Measurements from ENCODE around the gene AUTS2. TPM values are rescaled to one million over a fixed set of nuclear protein-coding genes. Genes with fewer than 3 reads are reported as not detected.

AUTS2 gene
- total and polyA plus RNA-seq, 2 donors (not counting 1 experiment from before 2014, with no cell fraction given): 0.60 to 9.1 TPM

DNA sequence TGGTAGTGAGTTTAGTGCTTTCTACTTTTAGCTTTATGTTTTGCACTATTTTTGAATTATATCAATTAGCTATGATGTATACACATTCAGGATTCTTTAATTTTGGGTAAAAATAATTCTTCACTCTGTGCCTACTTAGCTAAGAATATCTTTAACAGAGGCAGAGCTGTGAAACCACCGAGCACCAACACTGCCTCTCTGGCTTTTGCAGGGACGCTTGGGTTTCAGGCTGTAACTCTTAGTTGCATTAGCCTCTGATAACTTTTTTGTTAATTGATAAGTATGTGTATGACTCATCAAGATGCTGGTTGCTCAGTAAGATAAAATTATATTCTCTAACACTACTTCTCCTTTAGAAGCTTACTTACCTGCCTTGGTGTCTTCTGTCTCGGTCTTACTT lies 738.3 kb downstream of the AUTS2 start:
- Histone ChIP-seq H3K4me1 (ENCODE audit: control insufficient read depth, extremely low read depth, insufficient read depth, low read length) (no peaks in the 10 kb centered on the region), H2AFZ (ENCODE audit: low read length) (no peak overlapping the region)
- TF ChIP-seq EZH2 (IDR thresholded peaks at IDR 0.05; ENCODE audit: low read length, missing control alignments): no peak
- TF ChIP-seq, protein P1, sequence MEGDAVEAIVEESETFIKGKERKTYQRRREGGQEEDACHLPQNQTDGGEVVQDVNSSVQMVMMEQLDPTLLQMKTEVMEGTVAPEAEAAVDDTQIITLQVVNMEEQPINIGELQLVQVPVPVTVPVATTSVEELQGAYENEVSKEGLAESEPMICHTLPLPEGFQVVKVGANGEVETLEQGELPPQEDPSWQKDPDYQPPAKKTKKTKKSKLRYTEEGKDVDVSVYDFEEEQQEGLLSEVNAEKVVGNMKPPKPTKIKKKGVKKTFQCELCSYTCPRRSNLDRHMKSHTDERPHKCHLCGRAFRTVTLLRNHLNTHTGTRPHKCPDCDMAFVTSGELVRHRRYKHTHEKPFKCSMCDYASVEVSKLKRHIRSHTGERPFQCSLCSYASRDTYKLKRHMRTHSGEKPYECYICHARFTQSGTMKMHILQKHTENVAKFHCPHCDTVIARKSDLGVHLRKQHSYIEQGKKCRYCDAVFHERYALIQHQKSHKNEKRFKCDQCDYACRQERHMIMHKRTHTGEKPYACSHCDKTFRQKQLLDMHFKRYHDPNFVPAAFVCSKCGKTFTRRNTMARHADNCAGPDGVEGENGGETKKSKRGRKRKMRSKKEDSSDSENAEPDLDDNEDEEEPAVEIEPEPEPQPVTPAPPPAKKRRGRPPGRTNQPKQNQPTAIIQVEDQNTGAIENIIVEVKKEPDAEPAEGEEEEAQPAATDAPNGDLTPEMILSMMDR (conservative IDR thresholded peaks at IDR 0.05 in 1 of 2, IDR thresholded peaks at IDR 0.05 in 1 of 2; ENCODE audit: low read depth in 1 of 2, low read length in 2 of 2): no peak

DNA sequence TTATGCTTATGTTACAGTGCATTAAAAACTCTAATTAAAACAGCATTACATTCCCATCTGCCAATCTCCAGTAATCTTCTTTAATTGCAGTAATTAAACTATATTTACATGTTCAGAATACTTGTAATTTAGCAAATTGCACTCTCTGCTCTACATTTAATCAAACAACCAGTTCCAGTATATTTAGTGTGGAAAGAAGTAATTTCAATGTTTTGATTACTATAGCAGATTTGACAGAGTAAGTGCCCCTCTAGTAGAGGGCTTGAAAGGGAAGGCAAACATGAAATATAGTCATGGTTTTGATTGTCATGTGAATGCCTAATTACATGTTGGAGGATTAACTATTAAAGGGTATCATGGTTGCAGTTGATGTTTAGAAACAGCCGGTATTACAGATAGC lies 739.7 kb downstream of the AUTS2 start:
- H3K36me3 ChIP-seq (ENCODE audit: control insufficient read depth, insufficient read depth, low read length): no peaks in the 10 kb centered on the region
- TF ChIP-seq, protein P1 (conservative IDR thresholded peaks at IDR 0.05 in 1 of 2, IDR thresholded peaks at IDR 0.05 in 1 of 2; ENCODE audit: low read depth in 1 of 2, low read length in 2 of 2): no peak
- TF ChIP-seq EZH2 (IDR thresholded peaks at IDR 0.05; ENCODE audit: low read length, missing control alignments): no peak
- no peak overlapping the region for H3K27ac ChIP-seq (ENCODE audit: insufficient read depth, low read length)
- H2AFZ ChIP-seq (ENCODE audit: low read length): no peak overlapping the region
- H3K27me3 ChIP-seq (ENCODE audit: control insufficient read depth, insufficient read depth, low read length): no peaks in the 10 kb centered on the region
- H3K4me1 ChIP-seq (ENCODE audit: control insufficient read depth, extremely low read depth, insufficient read depth, low read length): no peaks in the 10 kb centered on the region
- H3K79me2 ChIP-seq (ENCODE audit: control insufficient read depth, insufficient read depth, low read length): no peaks in the 10 kb centered on the region
- no peak overlapping the region for H3K4me2 ChIP-seq (ENCODE audit: extremely low read depth, insufficient read depth, low read length)
- no peak overlapping the region for H3K9ac ChIP-seq (ENCODE audit: insufficient read depth, low read length)
- no peak overlapping the region for H3K4me3 ChIP-seq (replicated peaks in 1 of 4; ENCODE audit: control extremely low read depth in 1 of 4, insufficient read depth in 1 of 4, low read depth in 3 of 4, low read length in 4 of 4)
- DNase-seq (ENCODE audit: low read depth in 2 of 2): no peak
- no peaks in the 10 kb centered on the region for H4K20me1 ChIP-seq (ENCODE audit: control insufficient read depth, extremely low read depth, insufficient read depth, low read length)
- no peaks in the 10 kb centered on the region for H3K9me3 ChIP-seq (ENCODE audit: control insufficient read depth, insufficient read depth, low read depth, low read length)

More for the DNA sequence above, 738.3 kb downstream of the AUTS2 start:
- no peak overlapping the region for H3K4me3 ChIP-seq (replicated peaks in 1 of 4; ENCODE audit: control extremely low read depth in 1 of 4, insufficient read depth in 1 of 4, low read depth in 3 of 4, low read length in 4 of 4)
- no peaks in the 10 kb centered on the region for H3K27me3 ChIP-seq (ENCODE audit: control insufficient read depth, insufficient read depth, low read length)
- H3K9me3 ChIP-seq (ENCODE audit: control insufficient read depth, insufficient read depth, low read depth, low read length): no peaks in the 10 kb centered on the region
- H3K9ac ChIP-seq (ENCODE audit: insufficient read depth, low read length): no peak overlapping the region
- H3K79me2 ChIP-seq (ENCODE audit: control insufficient read depth, insufficient read depth, low read length): no peaks in the 10 kb centered on the region
- no peak overlapping the region for H3K27ac ChIP-seq (ENCODE audit: insufficient read depth, low read length)
- no peak for DNase-seq (ENCODE audit: low read depth in 2 of 2)
- H3K36me3 ChIP-seq (ENCODE audit: control insufficient read depth, insufficient read depth, low read length): no peaks in the 10 kb centered on the region
- no peaks in the 10 kb centered on the region for H4K20me1 ChIP-seq (ENCODE audit: control insufficient read depth, extremely low read depth, insufficient read depth, low read length)
- no peak overlapping the region for H3K4me2 ChIP-seq (ENCODE audit: extremely low read depth, insufficient read depth, low read length)

DNA sequence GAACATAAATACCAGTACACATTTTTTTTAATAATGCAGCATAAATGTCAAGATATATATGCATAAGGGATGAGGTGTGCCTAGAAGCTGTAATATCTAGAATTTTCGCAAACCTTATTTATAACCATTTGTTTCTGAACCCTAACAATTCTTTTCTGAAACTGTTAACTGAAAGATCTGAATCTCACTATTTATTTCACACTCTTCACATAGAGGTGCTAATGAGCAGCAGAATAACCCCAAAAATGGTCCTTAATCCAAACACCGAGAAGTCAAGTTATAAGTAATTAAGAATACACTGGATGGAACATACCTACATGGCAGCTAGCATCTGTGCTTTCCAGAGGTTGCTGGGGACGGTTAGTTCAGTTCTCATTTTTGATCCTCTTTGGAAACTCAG lies 742.0 kb downstream of the AUTS2 start:
- Histone ChIP-seq H3K4me2 (ENCODE audit: extremely low read depth, insufficient read depth, low read length) (no peak overlapping the region), H3K79me2 (ENCODE audit: control insufficient read depth, insufficient read depth, low read length) (no peaks in the 10 kb centered on the region), H3K4me1 (ENCODE audit: control insufficient read depth, extremely low read depth, insufficient read depth, low read length) (no peaks in the 10 kb centered on the region), H3K9ac (ENCODE audit: insufficient read depth, low read length) (no peak overlapping the region), H2AFZ (ENCODE audit: low read length) (no peak overlapping the region), H3K27ac (ENCODE audit: insufficient read depth, low read length) (no peak overlapping the region), H3K4me3 (replicated peaks in 1 of 4; ENCODE audit: control extremely low read depth in 1 of 4, insufficient read depth in 1 of 4, low read depth in 3 of 4, low read length in 4 of 4) (no peak overlapping the region), H4K20me1 (ENCODE audit: control insufficient read depth, extremely low read depth, insufficient read depth, low read length) (no peaks in the 10 kb centered on the region), H3K9me3 (ENCODE audit: control insufficient read depth, insufficient read depth, low read depth, low read length) (no peaks in the 10 kb centered on the region), H3K27me3 (ENCODE audit: control insufficient read depth, insufficient read depth, low read length) (no peaks in the 10 kb centered on the region), H3K36me3 (ENCODE audit: control insufficient read depth, insufficient read depth, low read length) (no peaks in the 10 kb centered on the region)
- TF ChIP-seq, protein P1 (conservative IDR thresholded peaks at IDR 0.05 in 1 of 2, IDR thresholded peaks at IDR 0.05 in 1 of 2; ENCODE audit: low read depth in 1 of 2, low read length in 2 of 2): no peak
- TF ChIP-seq EZH2 (IDR thresholded peaks at IDR 0.05; ENCODE audit: low read length, missing control alignments): no peak
- DNase-seq (ENCODE audit: low read depth in 2 of 2): no peak
